Keratinocyte (primary cell): Measurements from ENCODE around the gene NIM1K.

ENCODE experiments used
- EZH2 ChIP-seq: IDR thresholded peaks from one replicate; pipeline ENCODE4 v1.6.1; 2012; ENCODE audit warnings: inconsistent platforms, mild to moderate bottlenecking, low read length, moderate library complexity
- TF ChIP-seq, protein P1 (sequence below), 3 experiments: IDR thresholded peaks in 1 of 3; conservative IDR thresholded peaks in 1 of 3; optimal IDR thresholded peaks in 1 of 3; 2 replicates in 2 of 3; 3 replicates in 1 of 3; pipeline versions ENCODE3 to v1.5.1; 2011; ENCODE audit warnings: low read length in 3 of 3, mild to moderate bottlenecking in 3 of 3, moderate library complexity in 2 of 3, control low read depth in 1 of 3, inconsistent platforms in 1 of 3; ENCODE audit not compliant: insufficient read depth in 2 of 3; ENCODE audit errors: extremely low read depth in 1 of 3

DNA sequence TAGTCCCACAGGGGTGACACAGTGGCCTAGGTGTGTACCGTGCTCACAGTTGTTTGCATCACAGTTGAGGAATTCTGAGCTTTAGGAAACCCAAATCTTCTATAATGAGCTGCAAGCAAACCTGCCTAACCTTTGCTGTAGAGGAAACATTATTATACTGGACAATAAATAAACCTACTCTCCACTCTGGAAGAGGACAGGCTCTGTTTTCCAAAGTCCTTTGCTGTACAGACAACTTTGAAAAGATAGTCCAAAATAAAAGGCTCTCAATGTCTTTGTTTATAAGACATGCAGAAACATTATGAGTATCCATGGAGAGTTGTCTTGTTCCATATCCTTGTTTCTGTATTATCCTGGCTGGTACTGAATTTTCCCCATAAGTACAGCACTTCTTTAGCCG is 42.0 kb upstream of the NIM1K start:
- TF ChIP-seq, protein P1, sequence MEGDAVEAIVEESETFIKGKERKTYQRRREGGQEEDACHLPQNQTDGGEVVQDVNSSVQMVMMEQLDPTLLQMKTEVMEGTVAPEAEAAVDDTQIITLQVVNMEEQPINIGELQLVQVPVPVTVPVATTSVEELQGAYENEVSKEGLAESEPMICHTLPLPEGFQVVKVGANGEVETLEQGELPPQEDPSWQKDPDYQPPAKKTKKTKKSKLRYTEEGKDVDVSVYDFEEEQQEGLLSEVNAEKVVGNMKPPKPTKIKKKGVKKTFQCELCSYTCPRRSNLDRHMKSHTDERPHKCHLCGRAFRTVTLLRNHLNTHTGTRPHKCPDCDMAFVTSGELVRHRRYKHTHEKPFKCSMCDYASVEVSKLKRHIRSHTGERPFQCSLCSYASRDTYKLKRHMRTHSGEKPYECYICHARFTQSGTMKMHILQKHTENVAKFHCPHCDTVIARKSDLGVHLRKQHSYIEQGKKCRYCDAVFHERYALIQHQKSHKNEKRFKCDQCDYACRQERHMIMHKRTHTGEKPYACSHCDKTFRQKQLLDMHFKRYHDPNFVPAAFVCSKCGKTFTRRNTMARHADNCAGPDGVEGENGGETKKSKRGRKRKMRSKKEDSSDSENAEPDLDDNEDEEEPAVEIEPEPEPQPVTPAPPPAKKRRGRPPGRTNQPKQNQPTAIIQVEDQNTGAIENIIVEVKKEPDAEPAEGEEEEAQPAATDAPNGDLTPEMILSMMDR (optimal IDR thresholded peaks at IDR 0.05 in 1 of 3, IDR thresholded peaks at IDR 0.05 in 1 of 3, conservative IDR thresholded peaks at IDR 0.05 in 1 of 3; ENCODE audit: extremely low read depth in 1 of 3, insufficient read depth in 2 of 3, low read length in 3 of 3) = no peak
- no peak for TF ChIP-seq EZH2
